ENCODE measurements around the gene GLIPR2. TPM values are rescaled to one million over a fixed set of nuclear protein-coding genes. Genes with fewer than 3 reads are reported as not detected.

GLIPR2 gene
- total and polyA plus RNA-seq, 11 donors = 4.7 to 33.0 (median 7.6) TPM

DNA sequence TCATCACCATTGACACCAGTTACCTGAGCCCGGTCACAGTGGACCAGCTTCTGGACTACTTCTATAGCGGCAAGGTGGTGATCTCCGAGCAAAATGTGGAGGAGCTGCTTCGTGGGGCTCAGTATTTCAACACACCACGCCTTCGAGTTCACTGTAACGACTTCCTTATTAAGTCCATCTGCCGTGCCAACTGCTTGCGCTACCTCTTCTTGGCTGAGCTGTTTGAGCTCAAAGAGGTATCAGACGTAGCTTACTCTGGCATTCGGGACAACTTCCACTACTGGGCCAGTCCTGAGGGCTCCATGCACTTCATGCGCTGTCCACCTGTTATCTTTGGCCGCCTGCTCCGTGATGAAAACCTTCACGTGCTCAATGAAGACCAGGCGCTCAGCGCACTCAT lies 33.2 kb downstream of the GLIPR2 start:
- Histone ChIP-seq H3K9me3 (no peaks in the 10 kb centered on the region), H3K4me3 (no peak overlapping the region), H3K27me3 (peaks cover 0 to 4% (median 0%) of the 10 kb centered on the region in 9 donors), H3K4me1 (peaks cover 0 to 20% (median 7%) of the 10 kb centered on the region in 12 donors), H3K36me3 (no peaks in the 10 kb centered on the region), H3K27ac (no peak overlapping the region)
- intact Hi-C loops (cut with DNase I) = loop anchor here in 5 of 10 donors (5.0 to 10.0 kb wide), 5 partner anchors 45 to 215 kb away; partner anchors contain the start of gene OR2S2 (in 3 of the 5)
- ATAC-seq (no peak), DNase-seq (no peak)
- WGBS, 4 donors = 94 to 96% (median 95%) methylated on average over 15 to 17 of the region's 17 CpGs
- TF ChIP-seq, protein P1, sequence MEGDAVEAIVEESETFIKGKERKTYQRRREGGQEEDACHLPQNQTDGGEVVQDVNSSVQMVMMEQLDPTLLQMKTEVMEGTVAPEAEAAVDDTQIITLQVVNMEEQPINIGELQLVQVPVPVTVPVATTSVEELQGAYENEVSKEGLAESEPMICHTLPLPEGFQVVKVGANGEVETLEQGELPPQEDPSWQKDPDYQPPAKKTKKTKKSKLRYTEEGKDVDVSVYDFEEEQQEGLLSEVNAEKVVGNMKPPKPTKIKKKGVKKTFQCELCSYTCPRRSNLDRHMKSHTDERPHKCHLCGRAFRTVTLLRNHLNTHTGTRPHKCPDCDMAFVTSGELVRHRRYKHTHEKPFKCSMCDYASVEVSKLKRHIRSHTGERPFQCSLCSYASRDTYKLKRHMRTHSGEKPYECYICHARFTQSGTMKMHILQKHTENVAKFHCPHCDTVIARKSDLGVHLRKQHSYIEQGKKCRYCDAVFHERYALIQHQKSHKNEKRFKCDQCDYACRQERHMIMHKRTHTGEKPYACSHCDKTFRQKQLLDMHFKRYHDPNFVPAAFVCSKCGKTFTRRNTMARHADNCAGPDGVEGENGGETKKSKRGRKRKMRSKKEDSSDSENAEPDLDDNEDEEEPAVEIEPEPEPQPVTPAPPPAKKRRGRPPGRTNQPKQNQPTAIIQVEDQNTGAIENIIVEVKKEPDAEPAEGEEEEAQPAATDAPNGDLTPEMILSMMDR (IDR thresholded peaks at IDR 0.05) = no peak
- TF ChIP-seq POLR2A (IDR thresholded peaks at IDR 0.05) = no peak

DNA sequence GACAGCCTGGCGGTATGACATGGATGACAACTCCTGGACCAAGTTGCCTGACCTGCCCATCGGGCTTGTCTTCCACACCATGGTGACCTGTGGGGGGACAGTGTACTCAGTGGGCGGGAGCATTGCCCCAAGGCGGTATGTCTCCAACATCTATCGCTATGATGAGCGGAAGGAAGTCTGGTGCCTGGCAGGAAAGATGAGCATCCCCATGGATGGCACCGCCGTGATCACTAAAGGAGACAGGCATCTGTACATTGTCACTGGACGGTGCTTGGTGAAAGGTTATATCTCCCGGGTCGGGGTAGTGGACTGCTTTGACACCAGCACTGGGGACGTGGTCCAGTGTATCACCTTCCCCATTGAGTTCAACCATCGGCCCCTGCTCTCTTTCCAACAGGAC lies 34.0 kb downstream of the GLIPR2 start:
- DNase-seq (no peak), ATAC-seq (no peak)
- Histone ChIP-seq H3K36me3 (no peaks in the 10 kb centered on the region), H3K4me1 (peaks cover 0 to 13% (median 7%) of the 10 kb centered on the region in 12 donors), H3K27ac (no peak overlapping the region), H3K4me3 (no peak overlapping the region), H3K27me3 (peaks cover 0 to 4% (median 0%) of the 10 kb centered on the region in 9 donors), H3K9me3 (no peaks in the 10 kb centered on the region)
- intact Hi-C loops (cut with DNase I) = loop anchor here in 1 of 10 donors (10.0 kb wide), 1 partner anchor 46 kb away; no protein-coding TSS in a partner anchor
- TF ChIP-seq, protein P1 (IDR thresholded peaks at IDR 0.05) = no peak
- TF ChIP-seq POLR2A (IDR thresholded peaks at IDR 0.05) = no peak
- 92 to 96% (median 95%) methylated on average over 11 to 13 of the region's 13 CpGs for WGBS, 4 donors

DNA sequence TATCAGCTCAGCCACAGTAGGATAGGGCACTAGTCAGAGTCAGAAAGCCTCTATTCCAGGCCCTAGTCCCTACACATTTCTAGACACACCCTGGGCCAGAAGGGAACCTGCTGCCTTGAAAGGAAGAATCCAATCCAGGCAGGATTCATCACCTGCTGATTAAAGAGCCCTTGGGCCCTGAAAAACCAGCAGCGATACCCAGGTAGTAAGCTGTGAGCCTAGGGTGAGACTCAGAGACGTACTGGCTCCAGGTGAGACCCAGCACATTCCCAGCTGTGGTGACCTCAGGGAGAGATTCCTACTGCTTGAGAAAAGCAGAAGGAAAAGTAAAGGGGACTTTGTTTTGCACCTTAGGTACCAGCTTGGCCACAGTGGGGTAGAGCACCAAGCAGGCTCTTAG lies 37.3 kb downstream of the GLIPR2 start:
- H3K27ac ChIP-seq = no peak overlapping the region
- ATAC-seq (no peak), DNase-seq (no peak)
- no peaks in the 10 kb centered on the region for H3K36me3 ChIP-seq
- no peaks in the 10 kb centered on the region for H3K4me1 ChIP-seq
- TF ChIP-seq POLR2A (IDR thresholded peaks at IDR 0.05) = no peak
- TF ChIP-seq, protein P1 (IDR thresholded peaks at IDR 0.05) = no peak
- no peaks in the 10 kb centered on the region for H3K27me3 ChIP-seq
- H3K9me3 ChIP-seq = no peaks in the 10 kb centered on the region
- no peak overlapping the region for H3K4me3 ChIP-seq
- WGBS, 4 donors = 90 to 99% (median 96%) methylated on average over 2 of the region's 2 CpGs
- intact Hi-C loops (cut with DNase I) = loop anchor here in 1 of 10 donors (10.0 kb wide), 1 partner anchor 49 kb away; no protein-coding TSS in a partner anchor

DNA sequence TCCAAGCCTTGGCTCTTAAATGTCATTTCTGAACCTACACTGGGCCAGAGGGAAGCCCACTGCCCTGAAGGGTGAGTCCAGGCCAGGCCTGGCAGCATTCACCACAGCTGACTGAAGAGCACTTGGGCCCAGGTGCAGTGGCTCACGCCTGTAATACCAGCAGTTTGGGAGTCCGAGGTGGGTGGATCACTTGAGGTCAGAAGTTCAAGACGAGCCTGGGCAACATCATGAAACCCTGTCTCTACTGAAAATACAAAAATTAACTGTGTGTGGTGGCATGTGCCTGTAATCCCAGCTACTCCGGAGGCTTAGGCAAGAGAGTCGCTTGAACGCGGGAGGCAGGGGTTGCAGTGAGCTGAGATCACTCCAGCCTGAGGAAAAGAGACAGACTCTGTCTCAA lies 37.7 kb downstream of the GLIPR2 start:
- Histone ChIP-seq H3K4me3 (no peak overlapping the region), H3K27me3 (no peaks in the 10 kb centered on the region), H3K36me3 (no peaks in the 10 kb centered on the region), H3K9me3 (no peaks in the 10 kb centered on the region), H3K4me1 (no peaks in the 10 kb centered on the region), H3K27ac (no peak overlapping the region)
- ATAC-seq (no peak), DNase-seq (no peak)
- TF ChIP-seq, protein P1 (IDR thresholded peaks at IDR 0.05) = no peak
- TF ChIP-seq POLR2A (IDR thresholded peaks at IDR 0.05) = no peak
- intact Hi-C loops (cut with DNase I) = loop anchor here in 1 of 10 donors (10.0 kb wide), 1 partner anchor 49 kb away; no protein-coding TSS in a partner anchor
- 91 to 94% (median 91%) methylated on average over 7 of the region's 7 CpGs for WGBS, 4 donors

All from heart left ventricle (tissue), 16 donors.